GM13977 (cell line): ENCODE data around the gene MRM1.

ENCODE experiments used
- DNase-seq: peaks from one replicate; pipeline ENCODE4 v3.0.0; 2012; ENCODE audit warnings: low spot score
- CTCF ChIP-seq: IDR thresholded peaks from 2 replicates; pipeline ENCODE4 v1.5.1; 2012; ENCODE audit warnings: mild to moderate bottlenecking, control low read depth; ENCODE audit not compliant: insufficient read depth; ENCODE audit errors: extremely low read depth, missing control alignments
- in situ Hi-C: fragments of 300-500 bp; cut with MboI; formaldehyde crosslinking; loops from one replicate; pipeline ENCODE4 v1.12.0; 2022; ENCODE audit warnings: low sequenced_read_pairs, low pct_unique_long_range_greater_than_20kb, mixed read lengths, inconsistent platforms; ENCODE audit not compliant: unreplicated experiment

MRM1 gene

GRCh38 chr17:36647636-36648035, 46.3 kb downstream of the MRM1 start:
- in situ Hi-C loops = loop anchor here (25.0 kb wide), 2 partner anchors 390 to 590 kb away; no protein-coding TSS in a partner anchor
- no peak for DNase-seq

GRCh38 chr17:36650096-36650775, 48.9 kb downstream of the MRM1 start:
- no peak for TF ChIP-seq CTCF
- in situ Hi-C loops = no loop called here
- DNase-seq = no peak

More at GRCh38 chr17:36647636-36648035, 46.3 kb downstream of the MRM1 start:
- no peak for TF ChIP-seq CTCF

GRCh38 chr17:36653374-36653773, 52.0 kb downstream of the MRM1 start:
- TF ChIP-seq CTCF = no peak
- DNase-seq = no peak
- in situ Hi-C loops = no loop called here

- no peak for DNase-seq
- no peak for TF ChIP-seq CTCF
- in situ Hi-C loops = no loop called here
These were observed 52.5 kb downstream of the MRM1 start for GRCh38 chr17:36653856-36654255.

- in situ Hi-C loops = no loop called here
- no peak for TF ChIP-seq CTCF
- no peak for DNase-seq
These were observed 54.3 kb downstream of the MRM1 start for GRCh38 chr17:36655726-36656125.

GRCh38 chr17:36657390-36657762, 56.0 kb downstream of the MRM1 start:
- TF ChIP-seq CTCF = no peak
- in situ Hi-C loops = no loop called here
- no peak for DNase-seq
